Activated B cell treated with CpG ODN at 0.5 μM for 24 hours (primary cell): ENCODE results near the gene COPZ1. TPM values are rescaled to one million over a fixed set of nuclear protein-coding genes. Genes with fewer than 3 reads are reported as not detected.
A peak's percentile ranks its signal among the peaks of the same experiment; 100 is the strongest.

Source experiments
- ATAC-seq: fragments of 200-7000 bp; cut with Tn5 transposase; one replicate; pipeline ENCODE4 v1.10.0; 2021; ENCODE audit warnings: low read depth, mild to moderate bottlenecking, moderate library complexity
- CTCF ChIA-PET: fragments of 350-600 bp; sonication (Branson Sonifier 250); formaldehyde crosslinking; loops from one replicate; lab custom pipeline; 2021; ENCODE audit warnings: antibody characterized with exemption; lab: Charles Lee
- POLR2A ChIA-PET: fragments of 350-600 bp; sonication (Branson Sonifier 250); formaldehyde crosslinking; loops from one replicate; lab custom pipeline; 2021; ENCODE audit warnings: antibody characterized with exemption; lab: Charles Lee
- DNase-seq: peaks from one replicate; pipeline ENCODE4 v3.0.0; 2022
- H3K27ac Mint-ChIP-seq: one replicate; pipeline ENCODE4 v1.8.0; 2020; ENCODE audit warnings: mixed read lengths
- H3K27me3 Mint-ChIP-seq: one replicate; pipeline ENCODE4 v1.8.0; 2021; ENCODE audit warnings: mixed read lengths
- H3K36me3 Mint-ChIP-seq: one replicate; pipeline ENCODE4 v1.8.0; 2021; ENCODE audit warnings: low read depth, mixed read lengths
- H3K4me1 Mint-ChIP-seq: one replicate; pipeline ENCODE4 v1.8.0; 2021; ENCODE audit warnings: mixed read lengths
- H3K4me3 Mint-ChIP-seq: one replicate; pipeline ENCODE4 v1.8.0; 2020; ENCODE audit warnings: mild to moderate bottlenecking, mixed read lengths
- H3K9me3 Mint-ChIP-seq: one replicate; pipeline ENCODE4 v1.8.0; 2020; ENCODE audit warnings: mixed read lengths
- intact Hi-C: fragments of 100-400 bp; cut with micrococcal nuclease; formaldehyde crosslinking; loops from one replicate; pipeline ENCODE4 v1.15.1; 2024
- total RNA-seq: library from RNA; stranded (reverse); gene quantifications from 2 replicates; pipeline ENCODE4 v1.2.3, GENCODE V29; 2022
- TF ChIP-seq, protein P1 (sequence below): fragments of 200-600 bp; IDR thresholded peaks from one replicate; pipeline ENCODE4 v1.8.0; 2022; ENCODE audit warnings: antibody characterized with exemption, mild to moderate bottlenecking

The COPZ1 gene
- total RNA-seq, 1 donor from 2014 or later: 120 TPM

DNA sequence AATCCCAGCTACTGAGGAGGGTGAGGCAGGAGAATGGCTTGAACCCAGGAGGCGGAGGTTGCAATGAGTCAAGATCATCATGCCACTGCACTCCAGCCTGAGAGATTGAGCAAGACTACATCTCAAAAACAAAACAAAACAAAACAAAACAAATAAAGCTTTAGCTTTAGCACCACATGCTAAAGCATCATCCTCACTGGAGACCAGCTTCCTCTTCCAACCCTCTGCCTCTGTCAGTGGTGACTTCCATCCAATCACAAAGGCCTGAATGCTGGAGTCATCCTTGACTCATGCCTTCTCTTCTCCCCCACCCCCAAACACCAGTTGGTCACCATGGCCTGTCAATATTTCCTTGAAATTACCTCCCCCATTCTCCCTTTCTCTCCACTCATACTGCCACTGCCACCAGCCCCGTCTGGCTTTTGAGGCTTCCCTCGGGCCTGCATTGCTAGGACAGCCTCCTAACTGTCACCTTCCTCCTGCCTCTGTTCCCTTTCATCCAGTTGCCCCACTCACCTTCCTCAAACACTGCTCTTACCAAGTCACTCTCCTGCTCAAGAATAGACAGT lies 58.2 kb downstream of the COPZ1 start:
- Mint-ChIP-seq H3K27ac (peak overlapping the region; percentile 13), H3K4me1 (peaks cover 69% of the 10 kb centered on the region), H3K9me3 (no peaks in the 10 kb centered on the region), H3K27me3 (no peaks in the 10 kb centered on the region), H3K36me3 (no peaks in the 10 kb centered on the region), H3K4me3 (no peak overlapping the region)
- ATAC-seq (no peak), DNase-seq (no peak)
- CTCF ChIA-PET: interaction anchor here (5.9 kb wide), 1 partner anchor 17 kb away, joined by 30 read pairs; no protein-coding TSS in a partner anchor
- TF ChIP-seq, protein P1, sequence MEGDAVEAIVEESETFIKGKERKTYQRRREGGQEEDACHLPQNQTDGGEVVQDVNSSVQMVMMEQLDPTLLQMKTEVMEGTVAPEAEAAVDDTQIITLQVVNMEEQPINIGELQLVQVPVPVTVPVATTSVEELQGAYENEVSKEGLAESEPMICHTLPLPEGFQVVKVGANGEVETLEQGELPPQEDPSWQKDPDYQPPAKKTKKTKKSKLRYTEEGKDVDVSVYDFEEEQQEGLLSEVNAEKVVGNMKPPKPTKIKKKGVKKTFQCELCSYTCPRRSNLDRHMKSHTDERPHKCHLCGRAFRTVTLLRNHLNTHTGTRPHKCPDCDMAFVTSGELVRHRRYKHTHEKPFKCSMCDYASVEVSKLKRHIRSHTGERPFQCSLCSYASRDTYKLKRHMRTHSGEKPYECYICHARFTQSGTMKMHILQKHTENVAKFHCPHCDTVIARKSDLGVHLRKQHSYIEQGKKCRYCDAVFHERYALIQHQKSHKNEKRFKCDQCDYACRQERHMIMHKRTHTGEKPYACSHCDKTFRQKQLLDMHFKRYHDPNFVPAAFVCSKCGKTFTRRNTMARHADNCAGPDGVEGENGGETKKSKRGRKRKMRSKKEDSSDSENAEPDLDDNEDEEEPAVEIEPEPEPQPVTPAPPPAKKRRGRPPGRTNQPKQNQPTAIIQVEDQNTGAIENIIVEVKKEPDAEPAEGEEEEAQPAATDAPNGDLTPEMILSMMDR: no peak
- POLR2A ChIA-PET: interaction anchor here (0.7 kb wide), 1 partner anchor 99 kb away, joined by 3 read pairs; no protein-coding TSS in a partner anchor
- intact Hi-C loops: no loop called here

DNA sequence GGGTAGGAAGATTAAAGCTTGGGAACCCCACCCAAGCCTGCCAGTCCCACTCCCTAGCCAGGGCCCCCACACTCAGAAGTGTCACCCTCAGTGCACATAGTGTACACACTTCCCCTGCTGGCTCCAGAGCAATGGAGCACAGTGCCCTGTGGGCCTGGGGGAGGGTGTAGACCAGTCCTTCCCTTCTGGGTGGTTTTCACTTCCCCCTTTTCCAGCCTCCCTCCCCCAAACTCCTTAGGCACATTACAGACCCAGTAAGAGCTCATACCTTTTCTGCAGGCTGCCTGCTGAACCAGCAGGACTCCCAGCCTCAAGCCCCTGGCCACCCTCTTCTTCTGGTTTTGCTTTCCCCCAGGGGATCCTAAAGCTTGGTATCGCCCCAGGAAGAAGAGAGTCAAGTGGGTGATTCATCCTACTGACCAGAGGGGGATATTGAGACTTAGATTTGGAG lies 59.7 kb downstream of the COPZ1 start, which contains the start of gene ZNF385A:
Gene ZNF385A (minus strand): TSS at position 143 of the 451 bp plus-strand sequence. CDS start 219 bp downstream, outside the sequence.
- DNase-seq (peak; percentile 40), ATAC-seq (peak; percentile 79)
- POLR2A ChIA-PET: interaction anchor here (1.3 kb wide), 1 partner anchor 26 kb away, joined by 5 read pairs; no protein-coding TSS in a partner anchor
- no peaks in the 10 kb centered on the region for H3K9me3 Mint-ChIP-seq
- H3K4me1 Mint-ChIP-seq: peaks cover 73% of the 10 kb centered on the region
- CTCF ChIA-PET: interaction anchor here (0.8 to 4.1 kb wide), 3 partner anchors 9 to 16 kb away, joined by 3 to 16 read pairs (median 4); no protein-coding TSS in a partner anchor
- H3K4me3 Mint-ChIP-seq: peak within 1 kb of the TSS; percentile 66
- intact Hi-C loops: loop anchor here (1.0 kb wide), 1 partner anchor 10 kb away; no protein-coding TSS in a partner anchor
- H3K36me3 Mint-ChIP-seq: no peaks in the 10 kb centered on the region
- peak within 1 kb of the TSS; percentile 79 for H3K27ac Mint-ChIP-seq
- no peaks in the 10 kb centered on the region for H3K27me3 Mint-ChIP-seq
- TF ChIP-seq, protein P1: no peak

DNA sequence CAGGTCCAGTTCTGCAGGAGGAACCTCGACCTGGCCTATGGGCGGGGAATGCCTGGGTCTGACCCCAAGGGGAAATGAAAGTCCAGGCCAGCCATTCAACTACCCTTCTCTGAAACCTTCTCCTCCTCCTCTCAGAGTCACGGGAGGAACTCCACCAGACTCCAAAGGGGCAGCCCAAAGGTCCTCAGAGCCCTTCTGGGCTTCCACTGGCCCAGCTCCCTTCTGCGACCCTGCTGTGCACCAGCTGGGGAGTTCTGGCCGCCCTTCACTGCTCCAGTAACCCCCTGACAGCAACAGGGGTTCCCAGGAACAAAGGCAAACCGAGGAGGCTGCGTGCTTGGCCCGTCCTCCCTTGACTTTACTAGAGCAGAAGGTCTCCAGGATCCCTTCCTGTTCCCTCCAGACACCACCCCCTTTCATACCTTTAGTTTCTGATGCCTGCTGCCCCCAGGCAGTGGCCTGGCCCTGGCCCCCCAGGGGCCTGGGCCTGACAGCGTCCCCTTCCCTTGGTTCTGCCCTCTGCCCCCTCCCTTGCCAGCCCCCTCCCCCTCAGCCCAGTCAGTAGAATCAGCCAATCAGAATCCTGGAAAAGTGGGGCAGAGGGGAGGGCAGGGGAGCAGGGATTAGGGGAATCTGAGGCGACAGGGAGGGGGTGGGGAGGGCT lies 60.5 kb downstream of the COPZ1 start:
- H3K27ac Mint-ChIP-seq: peak overlapping the region; percentile 79
- peak; percentile 35 for DNase-seq
- intact Hi-C loops: no loop called here
- no peaks in the 10 kb centered on the region for H3K9me3 Mint-ChIP-seq
- POLR2A ChIA-PET: interaction anchor here (1.3 kb wide), 1 partner anchor 26 kb away, joined by 5 read pairs; no protein-coding TSS in a partner anchor
- ATAC-seq: peak; percentile 58
- H3K4me1 Mint-ChIP-seq: peaks cover 77% of the 10 kb centered on the region
- TF ChIP-seq, protein P1: no peak
- peak overlapping the region; percentile 66 for H3K4me3 Mint-ChIP-seq
- no peaks in the 10 kb centered on the region for H3K36me3 Mint-ChIP-seq
- CTCF ChIA-PET: interaction anchor here (1.2 to 4.1 kb wide), 2 partner anchors 8 to 14 kb away, joined by 4 to 16 read pairs; no protein-coding TSS in a partner anchor
- no peaks in the 10 kb centered on the region for H3K27me3 Mint-ChIP-seq

DNA sequence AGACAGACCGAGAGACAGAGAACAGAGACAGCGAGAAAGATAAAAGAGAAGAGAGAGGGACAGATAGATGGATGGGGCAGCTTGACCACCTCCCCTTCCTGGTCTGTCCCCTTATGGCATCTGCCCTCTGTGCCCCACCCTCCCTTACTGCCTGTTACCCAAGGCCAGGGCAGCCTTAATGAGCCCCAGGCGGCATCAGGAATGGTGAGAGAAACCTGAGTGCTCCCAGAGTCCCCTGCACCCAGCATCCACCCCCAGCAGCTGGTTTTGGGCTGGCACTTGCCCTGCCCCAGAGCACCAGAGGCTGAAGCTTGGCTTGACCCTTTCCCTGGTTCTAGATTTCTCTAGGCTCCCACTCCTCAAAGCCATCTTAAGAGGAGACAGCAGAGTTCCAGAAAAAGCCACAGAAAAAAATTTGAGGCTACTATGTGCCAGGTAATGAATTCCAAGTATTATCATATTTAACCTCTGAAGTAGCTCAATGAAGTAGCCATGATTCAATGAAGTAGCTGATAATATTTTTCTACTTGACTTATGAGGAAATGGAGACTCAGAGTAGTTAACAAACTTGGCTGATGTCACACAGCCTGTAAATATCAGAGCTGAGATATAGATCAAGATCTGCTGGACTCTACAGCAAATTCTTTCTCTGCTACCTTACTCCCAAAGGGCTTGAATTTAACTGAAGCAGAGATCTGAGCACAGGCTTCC lies 61.6 kb downstream of the COPZ1 start:
- ATAC-seq: no peak
- no peak for DNase-seq
- Mint-ChIP-seq H3K36me3 (no peaks in the 10 kb centered on the region), H3K4me3 (no peak overlapping the region), H3K27ac (peak overlapping the region; percentile 68), H3K4me1 (peaks cover 81% of the 10 kb centered on the region), H3K27me3 (no peaks in the 10 kb centered on the region), H3K9me3 (no peaks in the 10 kb centered on the region)
- ChIA-PET CTCF (interaction anchor here (1.7 to 4.1 kb wide), 2 partner anchors 10 to 13 kb away, joined by 10 to 16 read pairs; no protein-coding TSS in a partner anchor), POLR2A (interaction anchor here (1.0 kb wide), 2 partner anchors 106 to 157 kb away, joined by 4 to 5 read pairs; partner anchors contain the start of gene HNRNPA1)
- TF ChIP-seq, protein P1: no peak
- intact Hi-C loops: no loop called here
